ENCODE results near the gene VPS52.

The VPS52 gene

DNA sequence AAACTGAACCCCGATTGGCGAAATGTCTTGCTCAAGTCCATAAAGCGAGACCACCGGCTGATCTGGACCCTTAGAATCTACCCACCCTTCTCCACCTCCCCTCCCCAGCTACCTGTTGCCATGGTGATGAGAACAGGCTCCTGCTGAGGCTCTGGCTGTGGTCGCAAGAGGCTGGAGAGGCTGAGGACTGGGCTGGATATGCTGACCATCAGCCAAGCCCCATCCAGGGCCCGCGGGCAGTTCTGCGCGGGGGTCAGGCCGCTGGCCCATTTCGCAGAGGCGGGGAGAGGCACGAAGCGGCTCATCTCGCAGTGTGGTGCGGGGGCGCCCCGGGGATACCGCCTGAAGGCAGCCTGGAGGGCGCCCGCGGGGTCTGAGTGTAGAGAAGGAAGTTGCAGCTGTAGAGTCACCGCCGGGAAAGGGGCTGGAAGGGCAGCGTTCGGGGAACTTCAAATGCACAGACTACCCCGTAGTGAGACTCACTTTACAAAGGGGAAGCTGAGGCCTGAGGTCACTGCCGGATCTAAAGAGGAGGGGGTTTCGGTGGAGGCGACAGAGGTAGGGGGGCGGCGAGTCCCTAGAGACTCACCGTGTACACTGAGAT lies 41.5 kb upstream of the VPS52 start:
- no peak for DNase-seq (ENCODE audit: low read depth)
- H3K4me3 ChIP-seq (ENCODE audit: low read length): peak overlapping the region; percentile 91
- TF ChIP-seq, protein P1, sequence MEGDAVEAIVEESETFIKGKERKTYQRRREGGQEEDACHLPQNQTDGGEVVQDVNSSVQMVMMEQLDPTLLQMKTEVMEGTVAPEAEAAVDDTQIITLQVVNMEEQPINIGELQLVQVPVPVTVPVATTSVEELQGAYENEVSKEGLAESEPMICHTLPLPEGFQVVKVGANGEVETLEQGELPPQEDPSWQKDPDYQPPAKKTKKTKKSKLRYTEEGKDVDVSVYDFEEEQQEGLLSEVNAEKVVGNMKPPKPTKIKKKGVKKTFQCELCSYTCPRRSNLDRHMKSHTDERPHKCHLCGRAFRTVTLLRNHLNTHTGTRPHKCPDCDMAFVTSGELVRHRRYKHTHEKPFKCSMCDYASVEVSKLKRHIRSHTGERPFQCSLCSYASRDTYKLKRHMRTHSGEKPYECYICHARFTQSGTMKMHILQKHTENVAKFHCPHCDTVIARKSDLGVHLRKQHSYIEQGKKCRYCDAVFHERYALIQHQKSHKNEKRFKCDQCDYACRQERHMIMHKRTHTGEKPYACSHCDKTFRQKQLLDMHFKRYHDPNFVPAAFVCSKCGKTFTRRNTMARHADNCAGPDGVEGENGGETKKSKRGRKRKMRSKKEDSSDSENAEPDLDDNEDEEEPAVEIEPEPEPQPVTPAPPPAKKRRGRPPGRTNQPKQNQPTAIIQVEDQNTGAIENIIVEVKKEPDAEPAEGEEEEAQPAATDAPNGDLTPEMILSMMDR (conservative IDR thresholded peaks at IDR 0.05; ENCODE audit: low read depth, low read length): no peak

DNA sequence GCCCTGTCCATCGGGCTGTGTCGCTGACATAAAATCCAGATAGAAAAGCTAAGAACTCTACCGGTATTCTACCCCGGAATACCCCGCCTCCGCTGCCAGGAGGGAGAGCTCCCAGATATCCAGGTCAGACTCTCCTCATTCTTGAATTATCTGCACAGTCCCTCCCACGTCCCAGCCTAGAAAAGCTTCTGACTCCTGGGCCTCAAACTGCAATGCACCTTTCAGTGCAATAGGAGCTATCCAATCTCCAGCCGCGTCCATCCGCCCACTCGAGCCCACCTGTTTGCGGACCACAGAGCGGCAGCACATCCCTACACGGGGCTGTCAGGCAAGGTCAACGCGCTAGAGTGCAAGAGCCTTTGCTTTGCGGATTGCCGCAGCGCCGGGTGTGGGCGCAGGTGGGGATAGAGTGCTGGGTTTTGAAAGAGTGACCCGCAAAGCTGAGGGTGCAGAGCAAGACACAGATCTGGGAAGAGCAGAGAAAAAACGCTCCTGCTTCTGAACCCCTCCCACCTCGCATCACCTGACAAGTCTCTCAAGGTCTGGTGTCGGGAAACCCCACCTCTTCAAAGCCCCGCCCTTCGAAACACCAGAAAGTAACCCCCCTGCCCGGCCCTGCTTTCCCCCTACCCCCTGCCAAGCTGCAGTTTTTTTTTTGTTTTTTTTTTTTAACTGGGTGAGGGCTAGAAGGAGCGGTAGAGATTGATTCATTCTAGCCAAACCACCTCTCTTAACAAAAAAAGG lies 40.9 kb upstream of the VPS52 start:
- no peak for DNase-seq (ENCODE audit: low read depth)
- H3K4me3 ChIP-seq (ENCODE audit: low read length): peak overlapping the region; percentile 91

DNA sequence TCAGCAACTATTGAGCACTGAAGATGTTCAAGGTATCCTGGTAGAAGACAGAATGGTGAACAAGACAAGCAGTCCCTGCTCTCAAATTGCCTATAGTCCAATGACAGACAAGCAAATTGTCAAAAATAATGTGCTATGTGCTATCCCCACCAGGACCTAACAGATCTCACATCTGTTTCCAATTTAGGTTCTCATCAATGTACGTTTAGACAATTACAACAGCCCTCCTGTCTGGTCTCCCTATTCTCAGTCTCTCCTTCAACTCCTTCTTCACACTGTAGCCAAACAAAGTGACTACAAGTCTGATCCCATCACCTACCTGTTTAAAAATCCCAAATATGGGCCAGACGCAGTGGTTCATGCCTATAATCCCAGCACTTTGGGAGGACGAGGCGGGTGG lies 34.7 kb upstream of the VPS52 start:
- H3K4me3 ChIP-seq (ENCODE audit: low read length): no peak overlapping the region
- TF ChIP-seq, protein P1 (conservative IDR thresholded peaks at IDR 0.05; ENCODE audit: low read depth, low read length): no peak
- no peak for DNase-seq (ENCODE audit: low read depth)

More for the DNA sequence above, 40.9 kb upstream of the VPS52 start:
- TF ChIP-seq, protein P1 (conservative IDR thresholded peaks at IDR 0.05; ENCODE audit: low read depth, low read length): peak; percentile 11

DNA sequence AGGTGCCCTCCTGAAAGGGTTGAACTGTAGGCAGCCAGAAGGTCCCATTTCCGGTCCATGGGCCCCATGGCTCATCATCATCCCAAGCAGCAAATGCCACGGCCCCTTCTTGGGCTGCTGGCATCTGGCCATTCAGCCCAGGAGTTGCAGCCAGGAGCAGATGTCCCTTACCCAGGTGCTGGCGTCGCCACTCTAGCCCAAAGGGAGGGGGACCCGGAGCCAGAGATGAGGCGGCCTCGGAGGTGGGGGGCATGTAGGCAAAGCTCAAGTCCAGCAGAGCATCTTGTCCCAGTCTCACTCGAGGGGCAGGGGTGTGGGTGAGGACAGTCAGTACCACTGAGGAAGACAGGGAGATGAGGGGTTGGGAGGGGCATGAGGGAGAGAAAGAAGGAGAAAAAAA lies 33.4 kb upstream of the VPS52 start:
- TF ChIP-seq, protein P1 (conservative IDR thresholded peaks at IDR 0.05; ENCODE audit: low read depth, low read length): no peak
- H3K4me3 ChIP-seq (ENCODE audit: low read length): no peak overlapping the region
- no peak for DNase-seq (ENCODE audit: low read depth)

DNA sequence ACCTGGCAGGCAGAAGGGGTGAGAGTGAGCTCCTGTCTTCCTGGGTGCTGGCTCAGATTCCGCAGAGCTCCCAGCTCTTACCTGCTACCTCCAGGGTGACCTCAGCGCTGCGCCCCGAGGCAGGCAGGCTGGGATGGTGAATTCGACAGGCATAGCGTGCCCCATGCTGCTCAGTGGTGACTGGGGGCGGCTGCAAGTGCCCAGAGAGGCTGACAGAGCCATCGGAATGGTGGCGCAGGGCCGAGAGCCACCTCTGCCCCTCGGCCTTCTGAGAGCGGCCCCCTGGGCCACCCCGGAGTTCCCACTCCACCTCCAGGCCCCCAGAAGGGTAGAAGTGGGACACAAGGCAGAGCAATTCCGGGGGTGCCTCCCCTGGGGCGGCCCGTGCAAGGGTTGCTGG lies 32.5 kb upstream of the VPS52 start:
- TF ChIP-seq, protein P1 (conservative IDR thresholded peaks at IDR 0.05; ENCODE audit: low read depth, low read length): no peak
- DNase-seq (ENCODE audit: low read depth): no peak
- H3K4me3 ChIP-seq (ENCODE audit: low read length): no peak overlapping the region

DNA sequence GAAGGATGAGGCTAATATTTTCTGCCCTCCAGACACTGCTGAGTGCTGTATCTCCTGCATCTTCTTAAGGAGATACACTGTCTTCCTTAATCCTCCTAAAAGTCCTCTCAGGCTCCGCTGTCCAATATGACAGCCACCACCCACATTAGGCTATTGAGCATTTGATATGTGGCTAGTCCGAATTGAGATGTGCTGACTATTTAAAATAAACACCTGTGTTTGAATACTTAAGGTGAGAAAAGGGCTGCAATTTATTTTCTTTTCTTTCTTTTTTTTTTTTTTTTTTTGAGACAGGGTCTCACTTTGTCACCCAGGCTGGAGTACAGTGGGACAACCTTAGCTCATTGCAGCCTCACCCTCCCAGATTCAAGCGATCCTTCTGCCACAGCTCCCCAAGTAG lies 30.2 kb upstream of the VPS52 start:
- no peak for DNase-seq (ENCODE audit: low read depth)
- TF ChIP-seq, protein P1 (conservative IDR thresholded peaks at IDR 0.05; ENCODE audit: low read depth, low read length): no peak
- H3K4me3 ChIP-seq (ENCODE audit: low read length): no peak overlapping the region

All from retinal pigment epithelial cell (primary cell).